GM23338 (cell line): ENCODE data around the gene C1orf141.

Experiments used
- CREB1 ChIP-seq: fragments of 250-450 bp; sonication (Bioruptor Pico); IDR thresholded peaks from 2 replicates; pipeline ENCODE4 v1.5.0; 2020; ENCODE audit warnings: low read depth, mild to moderate bottlenecking, moderate library complexity
- REST ChIP-seq: IDR thresholded peaks from one replicate; pipeline ENCODE4 v1.6.1; 2018; ENCODE audit warnings: antibody characterized with exemption; ENCODE audit not compliant: unreplicated experiment

GRCh38 chr1:67052741-67053534 is 81.8 kb downstream of the C1orf141 start:
- TF ChIP-seq CREB1 (no peak), REST (no peak)
